HepG2 (cell line): ENCODE data around the gene SIRT7. TPM values are rescaled to one million over a fixed set of nuclear protein-coding genes. Genes with fewer than 3 reads are reported as not detected.

Source experiments
- AGO2 ChIP-seq: fragments of 200-400 bp; formaldehyde crosslinking; optimal IDR thresholded peaks from 2 replicates; pipeline ENCODE3; 2017; ENCODE audit warnings: mild to moderate bottlenecking, low read depth, low read length, moderate library complexity
- BCLAF1 ChIP-seq: fragments of 450-650 bp; IDR thresholded peaks from 2 replicates; pipeline ENCODE4 v1.6.1; 2017; ENCODE audit warnings: mild to moderate bottlenecking
- HES4 ChIP-seq: sonication (generic); formaldehyde crosslinking; IDR thresholded peaks from 2 replicates; pipeline ENCODE4 v1.9.0; 2021; ENCODE audit warnings: mild to moderate bottlenecking, missing genetic modification reagents, borderline replicate concordance
- KDM1A ChIP-seq: IDR thresholded peaks from 2 replicates; pipeline ENCODE4 v1.6.1; 2016; ENCODE audit warnings: missing compliant biosample characterization
- RFX1 ChIP-seq: fragments of 450-650 bp; IDR thresholded peaks from 2 replicates; pipeline ENCODE4 v1.6.1; 2017
- RXRB ChIP-seq: IDR thresholded peaks from 2 replicates; pipeline ENCODE4 v1.6.1; 2016; ENCODE audit warnings: borderline replicate concordance, missing genetic modification reagents, missing compliant biosample characterization
- SALL1 ChIP-seq: sonication (generic); formaldehyde crosslinking; IDR thresholded peaks from 2 replicates; pipeline ENCODE4 v1.8.0; 2022; ENCODE audit warnings: mild to moderate bottlenecking, missing genetic modification reagents
- SKI ChIP-seq: fragments of 450-650 bp; IDR thresholded peaks from one replicate; pipeline ENCODE4 v1.6.1; 2018; ENCODE audit warnings: mild to moderate bottlenecking; ENCODE audit not compliant: partially characterized antibody
- SPEN ChIP-seq: sonication (generic); formaldehyde crosslinking; IDR thresholded peaks from 2 replicates; pipeline ENCODE4 v1.5.1; 2020; ENCODE audit warnings: low read depth, mild to moderate bottlenecking, missing genetic modification reagents
- TRIM24 ChIP-seq: sonication (generic); formaldehyde crosslinking; IDR thresholded peaks from 2 replicates; pipeline ENCODE4 v1.8.0; 2022; ENCODE audit warnings: mild to moderate bottlenecking, missing genetic modification reagents
- ZNF468 ChIP-seq: sonication (generic); formaldehyde crosslinking; IDR thresholded peaks from 2 replicates; pipeline ENCODE4 v1.8.0; 2022; ENCODE audit warnings: mild to moderate bottlenecking, moderate library complexity, missing genetic modification reagents
- ZNF563 ChIP-seq: sonication (generic); formaldehyde crosslinking; IDR thresholded peaks from 2 replicates; pipeline ENCODE4 v1.8.0; 2022; ENCODE audit warnings: mild to moderate bottlenecking, moderate library complexity, missing genetic modification reagents
- ZNF644 ChIP-seq: IDR thresholded peaks from 2 replicates; pipeline ENCODE4 v1.6.1; 2016; ENCODE audit warnings: low read depth
- ZNF773 ChIP-seq: sonication (generic); formaldehyde crosslinking; IDR thresholded peaks from 2 replicates; pipeline ENCODE4 v1.4.0; 2020; ENCODE audit warnings: missing genetic modification reagents, borderline replicate concordance
- ZNF83 ChIP-seq: sonication (generic); formaldehyde crosslinking; IDR thresholded peaks from 2 replicates; pipeline ENCODE4 v1.4.0; 2020; ENCODE audit warnings: missing genetic modification reagents, mild to moderate bottlenecking, borderline replicate concordance
- polyA plus RNA-seq, 8 experiments: library from polyadenylated mRNA; depleted of rRNA in 3 of 8; stranded (reverse) in 7 of 8; unstranded in 1 of 8; fragments of >200 nt; fragmentation: Illumina TruSeq in 4 of 8; extraction: Trizol in 4 of 8; gene quantifications; 2 replicates each; pipeline versions ENCODE4 v1.2.1 to v1.2.3, GENCODE V29; 2011 to 2016; ENCODE audit warnings: low read depth in 4 of 8, missing spikeins in 1 of 8, mixed read lengths in 1 of 8; ENCODE audit not compliant: insufficient read depth in 1 of 8
- total RNA-seq, 5 experiments: library from RNA; depleted of rRNA; stranded (reverse); fragments of >200 nt; fragmentation: Illumina TruSeq; extraction: Trizol; gene quantifications; 2 replicates each; pipeline ENCODE4 v1.2.3, GENCODE V29; 2016; ENCODE audit warnings: low read depth in 1 of 5
- TF ChIP-seq, protein P1 (sequence below): IDR thresholded peaks from 2 replicates; pipeline ENCODE4 v1.6.1; 2016; ENCODE audit warnings: low read depth, missing genetic modification reagents, missing compliant biosample characterization
- TF ChIP-seq, protein P2 (sequence below): sonication (generic); formaldehyde crosslinking; IDR thresholded peaks from 2 replicates; pipeline ENCODE4 v1.4.0; 2020; ENCODE audit warnings: mild to moderate bottlenecking, missing genetic modification reagents
- TF ChIP-seq, protein P3 (sequence below): sonication (generic); formaldehyde crosslinking; conservative IDR thresholded peaks from 2 replicates; pipeline ENCODE4 v1.8.0; 2022; ENCODE audit warnings: missing genetic modification reagents

The SIRT7 gene
- total and polyA plus RNA-seq, 2 of the 13 experiments (the other 11 are each of a cell fraction or from before 2014, with no cell fraction given): 8.3 to 24.8 TPM

GRCh38 chr17:81924557-81925532 is 6.9 kb upstream of the SIRT7 start (continued):
- TF ChIP-seq, protein P1, sequence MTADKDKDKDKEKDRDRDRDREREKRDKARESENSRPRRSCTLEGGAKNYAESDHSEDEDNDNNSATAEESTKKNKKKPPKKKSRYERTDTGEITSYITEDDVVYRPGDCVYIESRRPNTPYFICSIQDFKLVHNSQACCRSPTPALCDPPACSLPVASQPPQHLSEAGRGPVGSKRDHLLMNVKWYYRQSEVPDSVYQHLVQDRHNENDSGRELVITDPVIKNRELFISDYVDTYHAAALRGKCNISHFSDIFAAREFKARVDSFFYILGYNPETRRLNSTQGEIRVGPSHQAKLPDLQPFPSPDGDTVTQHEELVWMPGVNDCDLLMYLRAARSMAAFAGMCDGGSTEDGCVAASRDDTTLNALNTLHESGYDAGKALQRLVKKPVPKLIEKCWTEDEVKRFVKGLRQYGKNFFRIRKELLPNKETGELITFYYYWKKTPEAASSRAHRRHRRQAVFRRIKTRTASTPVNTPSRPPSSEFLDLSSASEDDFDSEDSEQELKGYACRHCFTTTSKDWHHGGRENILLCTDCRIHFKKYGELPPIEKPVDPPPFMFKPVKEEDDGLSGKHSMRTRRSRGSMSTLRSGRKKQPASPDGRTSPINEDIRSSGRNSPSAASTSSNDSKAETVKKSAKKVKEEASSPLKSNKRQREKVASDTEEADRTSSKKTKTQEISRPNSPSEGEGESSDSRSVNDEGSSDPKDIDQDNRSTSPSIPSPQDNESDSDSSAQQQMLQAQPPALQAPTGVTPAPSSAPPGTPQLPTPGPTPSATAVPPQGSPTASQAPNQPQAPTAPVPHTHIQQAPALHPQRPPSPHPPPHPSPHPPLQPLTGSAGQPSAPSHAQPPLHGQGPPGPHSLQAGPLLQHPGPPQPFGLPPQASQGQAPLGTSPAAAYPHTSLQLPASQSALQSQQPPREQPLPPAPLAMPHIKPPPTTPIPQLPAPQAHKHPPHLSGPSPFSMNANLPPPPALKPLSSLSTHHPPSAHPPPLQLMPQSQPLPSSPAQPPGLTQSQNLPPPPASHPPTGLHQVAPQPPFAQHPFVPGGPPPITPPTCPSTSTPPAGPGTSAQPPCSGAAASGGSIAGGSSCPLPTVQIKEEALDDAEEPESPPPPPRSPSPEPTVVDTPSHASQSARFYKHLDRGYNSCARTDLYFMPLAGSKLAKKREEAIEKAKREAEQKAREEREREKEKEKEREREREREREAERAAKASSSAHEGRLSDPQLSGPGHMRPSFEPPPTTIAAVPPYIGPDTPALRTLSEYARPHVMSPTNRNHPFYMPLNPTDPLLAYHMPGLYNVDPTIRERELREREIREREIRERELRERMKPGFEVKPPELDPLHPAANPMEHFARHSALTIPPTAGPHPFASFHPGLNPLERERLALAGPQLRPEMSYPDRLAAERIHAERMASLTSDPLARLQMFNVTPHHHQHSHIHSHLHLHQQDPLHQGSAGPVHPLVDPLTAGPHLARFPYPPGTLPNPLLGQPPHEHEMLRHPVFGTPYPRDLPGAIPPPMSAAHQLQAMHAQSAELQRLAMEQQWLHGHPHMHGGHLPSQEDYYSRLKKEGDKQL: no peak
- no peak for TF ChIP-seq ZNF563 (CRISPR knock-in tag)
- TF ChIP-seq BCLAF1: no peak
- TF ChIP-seq, protein P2, sequence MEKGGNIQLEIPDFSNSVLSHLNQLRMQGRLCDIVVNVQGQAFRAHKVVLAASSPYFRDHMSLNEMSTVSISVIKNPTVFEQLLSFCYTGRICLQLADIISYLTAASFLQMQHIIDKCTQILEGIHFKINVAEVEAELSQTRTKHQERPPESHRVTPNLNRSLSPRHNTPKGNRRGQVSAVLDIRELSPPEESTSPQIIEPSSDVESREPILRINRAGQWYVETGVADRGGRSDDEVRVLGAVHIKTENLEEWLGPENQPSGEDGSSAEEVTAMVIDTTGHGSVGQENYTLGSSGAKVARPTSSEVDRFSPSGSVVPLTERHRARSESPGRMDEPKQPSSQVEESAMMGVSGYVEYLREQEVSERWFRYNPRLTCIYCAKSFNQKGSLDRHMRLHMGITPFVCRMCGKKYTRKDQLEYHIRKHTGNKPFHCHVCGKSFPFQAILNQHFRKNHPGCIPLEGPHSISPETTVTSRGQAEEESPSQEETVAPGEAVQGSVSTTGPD: no peak
- TF ChIP-seq HES4 (CRISPR knock-in tag): no peak
- TF ChIP-seq KDM1A (CRISPR knock-in tag): no peak
- TF ChIP-seq SKI: no peak
- 0 out of 2 replicates have a peak, but pooled peaks have one; percentile 27 for TF ChIP-seq RXRB (CRISPR knock-in tag)
- TF ChIP-seq TRIM24 (CRISPR knock-in tag): no peak
- TF ChIP-seq, protein P3, sequence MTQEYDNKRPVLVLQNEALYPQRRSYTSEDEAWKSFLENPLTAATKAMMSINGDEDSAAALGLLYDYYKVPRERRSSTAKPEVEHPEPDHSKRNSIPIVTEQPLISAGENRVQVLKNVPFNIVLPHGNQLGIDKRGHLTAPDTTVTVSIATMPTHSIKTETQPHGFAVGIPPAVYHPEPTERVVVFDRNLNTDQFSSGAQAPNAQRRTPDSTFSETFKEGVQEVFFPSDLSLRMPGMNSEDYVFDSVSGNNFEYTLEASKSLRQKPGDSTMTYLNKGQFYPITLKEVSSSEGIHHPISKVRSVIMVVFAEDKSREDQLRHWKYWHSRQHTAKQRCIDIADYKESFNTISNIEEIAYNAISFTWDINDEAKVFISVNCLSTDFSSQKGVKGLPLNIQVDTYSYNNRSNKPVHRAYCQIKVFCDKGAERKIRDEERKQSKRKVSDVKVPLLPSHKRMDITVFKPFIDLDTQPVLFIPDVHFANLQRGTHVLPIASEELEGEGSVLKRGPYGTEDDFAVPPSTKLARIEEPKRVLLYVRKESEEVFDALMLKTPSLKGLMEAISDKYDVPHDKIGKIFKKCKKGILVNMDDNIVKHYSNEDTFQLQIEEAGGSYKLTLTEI (CRISPR knock-in tag): no peak
- TF ChIP-seq RFX1: no peak
- no peak for TF ChIP-seq ZNF83 (CRISPR knock-in tag)
- peak; percentile 88 for TF ChIP-seq SPEN
- no peak for TF ChIP-seq ZNF644 (CRISPR knock-in tag)
- no peak for TF ChIP-seq ZNF773 (CRISPR knock-in tag)
- no peak for TF ChIP-seq AGO2
- peak; percentile 69; the same call in 1 of the 2 replicates for TF ChIP-seq SALL1 (CRISPR knock-in tag)
- TF ChIP-seq ZNF468: no peak
